ENCODE data around the gene METTL22. TPM values are rescaled to one million over a fixed set of nuclear protein-coding genes. Genes with fewer than 3 reads are reported as not detected.

The METTL22 gene
- total and polyA plus RNA-seq, 2 donors (not counting 1 experiment from before 2014, with no cell fraction given): 49.5 to 62.9 TPM

- peak overlapping the region; percentile 92 for H3K4me3 Mint-ChIP-seq
- peaks cover 2% of the 10 kb centered on the region for H3K9me3 Mint-ChIP-seq (ENCODE audit: insufficient read depth)
- ChIA-PET CTCF (interaction anchor here (0.6 to 1.5 kb wide), 3 partner anchors 13 to 459 kb away, joined by 3 read pairs; no protein-coding TSS in a partner anchor), POLR2A (no interaction called here)
- H3K4me3 ChIP-seq (ENCODE audit: control extremely low read depth in 1 of 5, extremely low read depth in 1 of 5, insufficient read depth in 1 of 5, low read depth in 2 of 5, low read length in 4 of 5): peak overlapping the region in 4 of 5 experiments; percentile 71 to 99 (median 86)
- H3K9me3 ChIP-seq (ENCODE audit: control extremely low read depth in 1 of 3, control insufficient read depth in 2 of 3, insufficient read depth in 1 of 3, low read length in 2 of 3): peaks cover 0 to 13% (median 6%) of the 10 kb centered on the region in 3 donors
- peak overlapping the region; percentile 86 for H3K27ac Mint-ChIP-seq
- H4K20me1 ChIP-seq (ENCODE audit: control insufficient read depth, insufficient read depth, low read length, poor library complexity, severe bottlenecking): peaks cover 29% of the 10 kb centered on the region
- peaks cover 17 to 18% of the 10 kb centered on the region in 2 donors for H3K4me1 ChIP-seq (ENCODE audit: control insufficient read depth in 2 of 2, insufficient read depth in 2 of 2, low read length in 2 of 2)
- no peaks in the 10 kb centered on the region for H3K27me3 Mint-ChIP-seq
- peak overlapping the region; percentile 96 for H3K9ac ChIP-seq (ENCODE audit: low read length)
- H3K4me1 Mint-ChIP-seq: peaks cover 29% of the 10 kb centered on the region
- H3K79me2 ChIP-seq (ENCODE audit: control insufficient read depth, insufficient read depth, low read length): peaks cover 53% of the 10 kb centered on the region
- intact Hi-C loops (cut with micrococcal nuclease): loop anchor here (2.0 to 10.0 kb wide), 2 partner anchors 55 to 459 kb away; no protein-coding TSS in a partner anchor
- DNase-seq: no peak
- 87% methylated on average over 11 of the region's 13 CpGs for WGBS (ENCODE audit: insufficient coverage)
- H3K4me2 ChIP-seq (replicated peaks; ENCODE audit: low read depth, low read length, poor library complexity, severe bottlenecking): peak overlapping the region; percentile 99
- peaks cover 0 to 3% of the 10 kb centered on the region in 2 experiments for H3K36me3 ChIP-seq (replicated peaks in 1 of 2; ENCODE audit: control extremely low read depth in 1 of 2, control insufficient read depth in 1 of 2, extremely low read depth in 1 of 2, insufficient read depth in 2 of 2, low read length in 1 of 2)
- no peaks in the 10 kb centered on the region for H3K27me3 ChIP-seq (replicated peaks in 1 of 4; ENCODE audit: control extremely low read depth in 1 of 4, control insufficient read depth in 3 of 4, insufficient read depth in 4 of 4, low read length in 3 of 4)
- H3K27ac ChIP-seq (ENCODE audit: low read length in 2 of 2): peak overlapping the region in 1 of 2 donors; percentile 83
- no peak for ATAC-seq (ENCODE audit: low read depth)
- TF ChIP-seq, protein P1, sequence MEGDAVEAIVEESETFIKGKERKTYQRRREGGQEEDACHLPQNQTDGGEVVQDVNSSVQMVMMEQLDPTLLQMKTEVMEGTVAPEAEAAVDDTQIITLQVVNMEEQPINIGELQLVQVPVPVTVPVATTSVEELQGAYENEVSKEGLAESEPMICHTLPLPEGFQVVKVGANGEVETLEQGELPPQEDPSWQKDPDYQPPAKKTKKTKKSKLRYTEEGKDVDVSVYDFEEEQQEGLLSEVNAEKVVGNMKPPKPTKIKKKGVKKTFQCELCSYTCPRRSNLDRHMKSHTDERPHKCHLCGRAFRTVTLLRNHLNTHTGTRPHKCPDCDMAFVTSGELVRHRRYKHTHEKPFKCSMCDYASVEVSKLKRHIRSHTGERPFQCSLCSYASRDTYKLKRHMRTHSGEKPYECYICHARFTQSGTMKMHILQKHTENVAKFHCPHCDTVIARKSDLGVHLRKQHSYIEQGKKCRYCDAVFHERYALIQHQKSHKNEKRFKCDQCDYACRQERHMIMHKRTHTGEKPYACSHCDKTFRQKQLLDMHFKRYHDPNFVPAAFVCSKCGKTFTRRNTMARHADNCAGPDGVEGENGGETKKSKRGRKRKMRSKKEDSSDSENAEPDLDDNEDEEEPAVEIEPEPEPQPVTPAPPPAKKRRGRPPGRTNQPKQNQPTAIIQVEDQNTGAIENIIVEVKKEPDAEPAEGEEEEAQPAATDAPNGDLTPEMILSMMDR (IDR thresholded peaks at IDR 0.05): no peak
- no peak for TF ChIP-seq EZH2 (IDR thresholded peaks at IDR 0.05; ENCODE audit: borderline replicate concordance, insufficient read depth, low read depth, low read length, poor library complexity, severe bottlenecking)
- peak overlapping the region; percentile 95 for H2AFZ ChIP-seq (ENCODE audit: insufficient read depth, low read depth, low read length, poor library complexity, severe bottlenecking)
These were observed 54.0 kb downstream of the METTL22 start for GRCh38 chr16:8675183-8676159.

Measured in B cell (primary cell).